ENCODE results near the gene KEAP1.

DNA sequence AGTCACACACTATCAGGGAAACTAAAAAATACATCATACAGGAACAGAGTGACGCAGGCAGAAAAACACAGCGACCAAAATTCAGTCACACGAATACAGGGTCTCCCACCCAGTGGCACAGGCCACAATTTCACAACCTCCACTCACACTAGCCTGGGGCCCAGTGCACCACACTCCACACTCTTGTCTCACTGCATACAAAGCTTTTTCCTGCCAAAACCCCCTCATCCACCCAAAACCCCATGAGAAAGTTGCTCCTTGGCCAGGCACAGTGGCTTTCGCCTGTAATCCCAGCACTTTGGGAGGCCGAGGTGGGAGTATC is 12.9 kb upstream of the KEAP1 start:
- TF ChIP-seq POLR2A (IDR thresholded peaks at IDR 0.05; ENCODE audit: low read length), result no peak
- TF ChIP-seq GATA1 (IDR thresholded peaks at IDR 0.05; ENCODE audit: low read depth, low read length), result no peak
